GM12878 (cell line): ENCODE measurements around the gene MGMT. TPM values are rescaled to one million over a fixed set of nuclear protein-coding genes. Genes with fewer than 3 reads are reported as not detected.

Experiments used
- ATAC-seq: fragments of 200-7000 bp; cut with Tn5 transposase; 3 replicates; pipeline ENCODE4 v1.9.1; 2020; ENCODE audit warnings: mild to moderate bottlenecking, moderate library complexity
- BruUV-seq: library from RNA; stranded (reverse); fragments of 400-500 nt; replicated peaks from 2 replicates; lab custom pipeline; 2021; lab: Mats Ljungman, UMichigan
- CTCF ChIA-PET: fragments of 300-600 bp; sonication (Branson Sonifier 250); formaldehyde crosslinking; extraction: SDS; loops from one replicate; lab custom pipeline; 2021; ENCODE audit warnings: inconsistent platforms; lab: Yijun Ruan, JAX
- POLR2A ChIA-PET: fragments of 350-600 bp; formaldehyde crosslinking; extraction: SDS; loops from one replicate; lab custom pipeline; 2021; ENCODE audit warnings: inconsistent platforms; lab: Charles Lee
- RAD21 ChIA-PET: fragments of 300-600 bp; sonication (Branson Sonifier 250); formaldehyde crosslinking; loops from one replicate; lab custom pipeline; 2023; ENCODE audit warnings: antibody characterized with exemption; ENCODE audit not compliant: unreplicated experiment; lab: Charles Lee
- SMC1A ChIA-PET: fragments of 300-600 bp; sonication (Branson Sonifier 250); formaldehyde crosslinking; loops from one replicate; lab custom pipeline; 2023; ENCODE audit not compliant: unreplicated experiment, uncharacterized antibody; lab: Charles Lee
- DNase-seq: peaks from one replicate; pipeline ENCODE4 v3.0.0-alpha.2; 2011; ENCODE audit warnings: low read depth, low spot score
- FAIRE-seq: peaks from 3 replicates; lab custom pipeline; 2011; peaks lifted over from hg19 to GRCh38; lab: Jason Lieb, UNC
- H2AFZ ChIP-seq: 2 replicates; pipeline ENCODE4 v1.6.0; 2011; ENCODE audit warnings: low read depth, low read length, control low read depth; ENCODE audit not compliant: control insufficient read depth
- H3K27ac ChIP-seq: 2 replicates; pipeline ENCODE4 v1.5.1; 2011; ENCODE audit warnings: control low read depth; ENCODE audit not compliant: control insufficient read depth, insufficient read depth
- H3K27me3 ChIP-seq, 2 experiments: replicated peaks in 1 of 2; 2 replicates each; pipeline versions ENCODE4 v1.6.0 to v1.6.1; 2011; ENCODE audit warnings: low read length in 1 of 2; ENCODE audit not compliant: control insufficient read depth in 2 of 2, insufficient read depth in 2 of 2
- H3K36me3 ChIP-seq, 2 experiments: 2 replicates each; pipeline ENCODE4 v1.5.1; 2011; ENCODE audit warnings: low read length in 1 of 2; ENCODE audit not compliant: control insufficient read depth in 2 of 2, insufficient read depth in 2 of 2
- H3K4me1 ChIP-seq: 2 replicates; pipeline ENCODE4 v1.6.1; 2011; ENCODE audit warnings: mild to moderate bottlenecking, low read length, moderate library complexity, mixed read lengths; ENCODE audit not compliant: control insufficient read depth, insufficient read depth
- H3K4me2 ChIP-seq: 2 replicates; pipeline ENCODE4 v1.6.0; 2011; ENCODE audit warnings: control low read depth; ENCODE audit not compliant: control insufficient read depth, insufficient read depth
- H3K4me3 ChIP-seq: fragments of 200-600 bp; sonication (generic); 2 replicates; pipeline ENCODE4 v1.5.1; 2016
- H3K79me2 ChIP-seq: 2 replicates; pipeline ENCODE4 v1.6.0; 2011; ENCODE audit warnings: low read length; ENCODE audit not compliant: control insufficient read depth, insufficient read depth
- H3K9ac ChIP-seq: 2 replicates; pipeline ENCODE4 v1.8.0; 2011; ENCODE audit warnings: low read length, control low read depth, mixed read lengths; ENCODE audit not compliant: control insufficient read depth, insufficient read depth
- H3K9me3 ChIP-seq: replicated peaks from 3 replicates; pipeline ENCODE4 v1.5.1; 2011; ENCODE audit warnings: mild to moderate bottlenecking, low read length; ENCODE audit not compliant: control insufficient read depth, insufficient read depth
- H4K20me1 ChIP-seq: 2 replicates; pipeline ENCODE4 v1.6.0; 2011; ENCODE audit not compliant: control insufficient read depth, insufficient read depth
- BCL11A ChIP-seq: IDR thresholded peaks from 2 replicates; pipeline ENCODE4 v1.6.1; 2011; ENCODE audit warnings: low read depth, low read length
- EGR1 ChIP-seq, 2 experiments: IDR thresholded peaks; 1 replicate in 1 of 2; 2 replicates in 1 of 2; pipeline ENCODE4 v1.6.1; 2011 to 2012; ENCODE audit warnings: low read depth in 2 of 2, low read length in 2 of 2, borderline replicate concordance in 1 of 2, mild to moderate bottlenecking in 1 of 2, moderate library complexity in 1 of 2
- LARP7 ChIP-seq: fragments of 450-650 bp; IDR thresholded peaks from 2 replicates; pipeline ENCODE4 v1.6.1; 2017; ENCODE audit warnings: mild to moderate bottlenecking
- PRDM15 ChIP-seq: fragments of 450-650 bp; formaldehyde crosslinking; IDR thresholded peaks from 2 replicates; pipeline ENCODE4 v1.4.0; 2020; ENCODE audit warnings: mild to moderate bottlenecking, moderate library complexity
- ZNF274 ChIP-seq: IDR thresholded peaks from one replicate; pipeline ENCODE4 v1.8.0; 2011; ENCODE audit not compliant: insufficient read length, insufficient read depth
- WGBS: methylation state at CpG from one replicate; pipeline ENCODE4 v1.1.6; 2016; ENCODE audit warnings: low lambda C conversion rate; ENCODE audit not compliant: insufficient replicate concordance, insufficient coverage; ENCODE audit errors: missing lambda C conversion rate; 5-methylcytosine and 5-hydroxymethylcytosine counted together
- in situ Hi-C: fragments of 300-500 bp; cut with MboI; formaldehyde crosslinking; loops from 9 replicates; pipeline ENCODE4 v1.14.3; 2018; ENCODE audit warnings: mixed read lengths
- intact Hi-C: fragments of 100-400 bp; cut with micrococcal nuclease; formaldehyde crosslinking; loops from one replicate; pipeline ENCODE4 v1.14.2; 2022; ENCODE audit not compliant: unreplicated experiment
- polyA plus RNA-seq, 11 experiments: library from polyadenylated mRNA; depleted of rRNA in 4 of 11; unstranded in 6 of 11; stranded (reverse) in 5 of 11; fragments of >200 nt; fragmentation: Nextera tagmentation in 4 of 11; fragmentation: Illumina TruSeq in 1 of 11; extraction: Ambion mirVana in 4 of 11; extraction: Trizol in 1 of 11; gene quantifications; 1 replicate in 1 of 11; 2 replicates in 10 of 11; pipeline versions ENCODE4 v1.2.1 to v1.2.3, GENCODE V29; 2011 to 2016; ENCODE audit warnings: inconsistent platforms in 2 of 11, missing spikeins in 2 of 11, low read depth in 1 of 11
- total RNA-seq, 4 experiments: library from RNA; depleted of rRNA in 3 of 4; stranded (reverse); fragments of >200 nt in 3 of 4; fragmentation: Illumina TruSeq in 1 of 4; extraction: Trizol in 1 of 4; gene quantifications; 2 replicates each; pipeline versions ENCODE4 v1.2.1 to v1.2.3, GENCODE V29; 2013 to 2021

MGMT gene
- total and polyA plus RNA-seq, 10 of the 15 experiments (the other 5 are each of a cell fraction or from before 2014, with no cell fraction given), result 0.16 to 24.2 (median 13.3) TPM

GRCh38 chr10:129637846-129638245 lies 170.8 kb downstream of the MGMT start:
- ChIA-PET SMC1A (no interaction called here), POLR2A (no interaction called here)
- FAIRE-seq (no peak), ATAC-seq (no peak)
- no peaks in the 10 kb centered on the region for H3K79me2 ChIP-seq
- TF ChIP-seq LARP7 (no peak), ZNF274 (no peak), BCL11A (no peak), EGR1 (IDR thresholded peaks at IDR 0.05; ENCODE audit: borderline replicate concordance in 1 of 2, low read depth in 2 of 2, low read length in 2 of 2) (no peak), PRDM15 (CRISPR knock-in tag) (no peak)
- TF ChIP-seq, all 136 proteins: peak for 0
- Histone ChIP-seq H3K4me1 (no peaks in the 10 kb centered on the region), H2AFZ (no peak overlapping the region), H3K4me2 (no peak overlapping the region), H3K4me3 (no peak overlapping the region), H3K27ac (no peak overlapping the region), H3K9ac (no peak overlapping the region), H3K36me3 (no peaks in the 10 kb centered on the region), H3K27me3 (no peaks in the 10 kb centered on the region), H3K9me3 (no peaks in the 10 kb centered on the region; the same call in 2 of the 3 replicates), H4K20me1 (no peaks in the 10 kb centered on the region)
- intact Hi-C loops, result no loop called here
- in situ Hi-C loops, result no loop called here
- RAD21 ChIA-PET, result no interaction called here
- BruUV-seq, result no TSS peak
- 86% methylated on average over 5 of the region's 5 CpGs for WGBS
- no peak for DNase-seq
- CTCF ChIA-PET, result no interaction called here
